ENCODE data around the gene KRTAP27-1. TPM values are rescaled to one million over a fixed set of nuclear protein-coding genes. Genes with fewer than 3 reads are reported as not detected.

Gene KRTAP27-1
- total and polyA plus RNA-seq, 9 donors = not detected

DNA sequence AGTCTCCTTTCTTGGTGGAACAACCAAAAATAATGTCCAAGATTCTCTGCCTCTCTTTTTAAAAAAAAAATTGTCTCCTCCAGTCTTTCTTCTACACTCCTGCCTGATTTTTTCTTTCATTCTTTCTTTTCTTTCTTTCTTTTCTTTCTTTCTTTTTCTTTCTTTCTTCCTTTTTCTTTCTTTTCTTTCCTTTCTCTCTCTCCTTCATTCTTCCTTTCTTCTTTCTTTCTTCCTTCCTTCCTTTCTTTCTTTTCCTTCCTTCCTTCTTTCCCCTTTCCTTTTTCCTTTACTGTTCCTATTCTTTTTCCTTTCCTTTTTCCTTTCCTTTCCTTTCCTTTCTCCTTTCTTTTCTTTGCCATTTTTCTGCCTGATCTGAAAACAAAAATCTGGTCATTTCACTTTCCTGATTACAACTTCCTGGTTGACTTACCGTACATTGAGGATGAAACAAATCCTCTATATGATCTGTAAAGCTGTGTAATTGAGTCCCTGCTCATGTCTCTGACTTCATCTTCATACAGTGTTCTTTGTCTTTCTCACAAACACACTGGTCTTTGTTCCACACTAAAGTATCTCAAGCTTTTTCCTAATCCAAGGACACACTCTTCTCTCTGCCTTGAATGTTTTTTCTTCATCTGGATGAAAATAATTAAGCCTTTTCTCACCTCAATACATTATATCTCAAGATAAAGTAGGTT lies 17.0 kb upstream of the KRTAP27-1 start:
- Histone ChIP-seq H3K4me3 (no peak overlapping the region), H3K27ac (no peak overlapping the region), H3K36me3 (no peaks in the 10 kb centered on the region), H3K9me3 (no peaks in the 10 kb centered on the region), H3K27me3 (no peaks in the 10 kb centered on the region), H3K4me1 (ENCODE audit: insufficient read depth) (no peaks in the 10 kb centered on the region)
- TF ChIP-seq, protein P1, sequence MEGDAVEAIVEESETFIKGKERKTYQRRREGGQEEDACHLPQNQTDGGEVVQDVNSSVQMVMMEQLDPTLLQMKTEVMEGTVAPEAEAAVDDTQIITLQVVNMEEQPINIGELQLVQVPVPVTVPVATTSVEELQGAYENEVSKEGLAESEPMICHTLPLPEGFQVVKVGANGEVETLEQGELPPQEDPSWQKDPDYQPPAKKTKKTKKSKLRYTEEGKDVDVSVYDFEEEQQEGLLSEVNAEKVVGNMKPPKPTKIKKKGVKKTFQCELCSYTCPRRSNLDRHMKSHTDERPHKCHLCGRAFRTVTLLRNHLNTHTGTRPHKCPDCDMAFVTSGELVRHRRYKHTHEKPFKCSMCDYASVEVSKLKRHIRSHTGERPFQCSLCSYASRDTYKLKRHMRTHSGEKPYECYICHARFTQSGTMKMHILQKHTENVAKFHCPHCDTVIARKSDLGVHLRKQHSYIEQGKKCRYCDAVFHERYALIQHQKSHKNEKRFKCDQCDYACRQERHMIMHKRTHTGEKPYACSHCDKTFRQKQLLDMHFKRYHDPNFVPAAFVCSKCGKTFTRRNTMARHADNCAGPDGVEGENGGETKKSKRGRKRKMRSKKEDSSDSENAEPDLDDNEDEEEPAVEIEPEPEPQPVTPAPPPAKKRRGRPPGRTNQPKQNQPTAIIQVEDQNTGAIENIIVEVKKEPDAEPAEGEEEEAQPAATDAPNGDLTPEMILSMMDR (IDR thresholded peaks at IDR 0.05) = no peak
- TF ChIP-seq EP300 (IDR thresholded peaks at IDR 0.05) (no peak), POLR2A (IDR thresholded peaks at IDR 0.05) (no peak)
- no peak for DNase-seq
- intact Hi-C loops (cut with DNase I) = no loop called here
- WGBS, 3 donors = 69 to 92% (median 85%) methylated on average over 1 of the region's 1 CpG

DNA sequence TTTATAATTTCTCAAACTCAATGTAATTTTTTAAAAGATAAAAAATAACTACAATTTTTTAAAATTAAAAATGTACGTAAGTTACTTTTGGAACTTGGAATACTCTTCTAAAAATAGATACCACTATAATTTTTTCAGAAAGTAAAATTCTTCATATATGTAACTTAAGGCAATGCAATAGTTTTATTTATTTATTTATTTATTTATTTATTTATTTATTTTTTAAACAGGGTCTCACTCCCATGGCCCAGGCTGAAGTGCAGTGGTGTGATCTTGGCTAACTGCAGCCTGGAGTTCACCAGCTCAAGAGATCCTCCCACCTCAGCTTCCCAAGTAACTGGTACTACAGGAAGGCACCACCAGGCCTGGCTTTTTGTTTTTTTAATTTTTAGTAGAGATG lies 14.0 kb upstream of the KRTAP27-1 start:
- DNase-seq = no peak
- intact Hi-C loops (cut with DNase I) = no loop called here
- 87 to 91% (median 89%) methylated on average over 1 of the region's 1 CpG for WGBS, 3 donors
- no peak overlapping the region for H3K4me3 ChIP-seq
- TF ChIP-seq EP300 (IDR thresholded peaks at IDR 0.05) (no peak), POLR2A (IDR thresholded peaks at IDR 0.05) (no peak)
- no peaks in the 10 kb centered on the region for H3K9me3 ChIP-seq
- no peaks in the 10 kb centered on the region for H3K4me1 ChIP-seq (ENCODE audit: insufficient read depth)
- no peaks in the 10 kb centered on the region for H3K27me3 ChIP-seq
- H3K36me3 ChIP-seq = no peaks in the 10 kb centered on the region
- no peak overlapping the region for H3K27ac ChIP-seq

DNA sequence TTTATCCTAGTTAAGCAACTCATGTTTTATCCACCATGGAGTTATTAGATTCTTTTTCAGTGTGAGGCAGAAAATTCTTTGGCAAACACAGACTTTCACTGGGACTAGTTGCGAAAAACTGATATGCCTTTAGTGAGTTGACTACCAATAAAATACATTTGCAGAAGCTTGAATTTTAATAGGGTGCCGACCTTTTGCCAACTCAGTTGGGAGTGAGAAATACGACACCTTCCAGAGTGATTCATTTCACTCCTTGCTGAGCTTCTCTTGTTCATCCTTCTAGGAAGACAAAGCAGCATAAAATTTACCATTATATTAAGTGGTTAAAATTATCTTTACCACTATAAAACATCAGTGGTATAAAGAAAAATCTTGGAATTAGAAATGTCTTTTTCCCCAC lies 12.1 kb upstream of the KRTAP27-1 start:
- H3K27me3 ChIP-seq = no peaks in the 10 kb centered on the region
- no peak for DNase-seq
- H3K4me1 ChIP-seq (ENCODE audit: insufficient read depth) = no peaks in the 10 kb centered on the region
- H3K27ac ChIP-seq = no peak overlapping the region
- H3K9me3 ChIP-seq = no peaks in the 10 kb centered on the region
- H3K4me3 ChIP-seq = no peak overlapping the region
- TF ChIP-seq, protein P1 (IDR thresholded peaks at IDR 0.05) = no peak
- TF ChIP-seq POLR2A (IDR thresholded peaks at IDR 0.05) = no peak
- no peak for TF ChIP-seq EP300 (IDR thresholded peaks at IDR 0.05)
- WGBS, 3 donors = 13 to 19% (median 13%) methylated on average over 3 of the region's 3 CpGs
- no peaks in the 10 kb centered on the region for H3K36me3 ChIP-seq
- intact Hi-C loops (cut with DNase I) = no loop called here

DNA sequence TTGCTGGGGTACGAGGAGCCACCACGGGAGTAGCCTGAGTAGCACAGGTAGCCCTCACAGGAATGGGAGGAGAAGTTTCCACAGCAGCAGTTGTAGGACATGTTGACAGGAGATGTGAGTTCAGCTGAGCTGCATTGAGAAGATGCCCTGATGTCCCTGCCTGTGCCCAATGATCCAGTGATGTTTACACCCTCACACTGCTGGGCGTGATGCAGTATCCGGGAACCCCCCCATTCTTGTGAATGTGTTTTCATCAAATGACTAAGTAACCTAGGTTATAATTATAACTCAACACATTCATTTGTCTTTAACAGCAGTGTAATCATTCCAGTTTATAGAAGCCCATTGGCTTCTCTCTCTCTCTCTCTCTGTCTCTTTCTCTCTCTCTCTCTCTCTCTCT lies 11.0 kb upstream of the KRTAP27-1 start, which contains the start of gene KRTAP23-1:
KRTAP23-1 (minus strand) TSS at position 101 of the 400 bp plus-strand sequence; CDS start at position 101, 0 bp downstream.
- DNase-seq = no peak
- no peaks in the 10 kb centered on the region for H3K4me1 ChIP-seq (ENCODE audit: insufficient read depth)
- H3K4me3 ChIP-seq = no peak within 1 kb of the TSS
- intact Hi-C loops (cut with DNase I) = no loop called here
- H3K27ac ChIP-seq = no peak within 1 kb of the TSS
- H3K36me3 ChIP-seq = no peaks in the 10 kb centered on the region
- 89 to 93% (median 90%) methylated on average over 4 of the region's 4 CpGs for WGBS, 3 donors
- no peaks in the 10 kb centered on the region for H3K27me3 ChIP-seq
- TF ChIP-seq, protein P1 (IDR thresholded peaks at IDR 0.05) = no peak
- no peak for TF ChIP-seq EP300 (IDR thresholded peaks at IDR 0.05)
- H3K9me3 ChIP-seq = no peaks in the 10 kb centered on the region

DNA sequence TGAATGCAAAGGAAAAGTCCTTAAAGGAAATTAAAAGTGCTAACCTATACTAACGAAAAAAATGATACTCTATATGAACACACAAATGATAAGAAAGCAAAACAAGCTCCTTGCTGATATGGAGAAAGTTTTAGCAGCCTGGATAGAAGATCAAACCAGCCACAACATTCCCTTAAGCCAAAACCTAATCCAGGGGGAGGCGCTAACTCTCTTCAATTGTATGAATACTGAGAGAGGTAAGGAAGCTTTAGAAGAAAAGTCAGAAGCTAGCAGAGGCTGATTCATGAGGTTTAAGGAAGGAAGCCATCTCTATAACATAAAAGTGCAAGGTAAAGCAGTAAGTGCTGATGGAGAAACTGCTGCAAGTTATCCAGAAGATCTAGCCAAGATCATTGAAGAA lies 7.5 kb upstream of the KRTAP27-1 start:
- no peak for DNase-seq
- no peaks in the 10 kb centered on the region for H3K4me1 ChIP-seq (ENCODE audit: insufficient read depth)
- H3K9me3 ChIP-seq = no peaks in the 10 kb centered on the region
- no peak overlapping the region for H3K27ac ChIP-seq
- no peaks in the 10 kb centered on the region for H3K27me3 ChIP-seq
- TF ChIP-seq, protein P1 (IDR thresholded peaks at IDR 0.05) = no peak
- TF ChIP-seq EP300 (IDR thresholded peaks at IDR 0.05) = no peak
- TF ChIP-seq POLR2A (IDR thresholded peaks at IDR 0.05) = no peak
- WGBS, 3 donors = 60 to 82% (median 70%) methylated on average over 2 of the region's 2 CpGs
- intact Hi-C loops (cut with DNase I) = no loop called here
- no peak overlapping the region for H3K4me3 ChIP-seq
- no peaks in the 10 kb centered on the region for H3K36me3 ChIP-seq

Measured in ovary (tissue), 9 donors.